ENCODE data around the gene MYH4.

Gene MYH4

DNA sequence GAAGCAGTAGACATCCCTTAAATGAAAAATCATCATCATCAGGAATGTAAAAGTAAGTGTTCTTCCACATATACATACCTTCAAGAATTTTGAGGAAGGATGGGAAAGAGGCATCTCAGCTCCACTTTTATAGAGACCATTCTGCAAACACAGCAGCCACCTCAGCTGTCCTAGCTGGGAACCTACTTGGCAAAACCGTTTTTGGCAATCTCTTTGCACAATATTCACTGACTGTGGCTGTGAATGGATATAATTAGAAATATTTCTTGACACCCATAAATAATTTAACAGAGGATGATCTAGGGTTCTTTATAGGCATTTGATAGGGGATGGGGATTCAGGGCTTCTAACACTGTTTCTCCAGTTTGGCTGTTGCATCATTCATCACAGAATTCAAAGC is at the start of gene MYH4:
TSS of gene MYH4 (minus strand) at position 101 of the 400 bp plus-strand sequence. CDS start 2,814 bp downstream, outside the sequence.
- DNase-seq = no peak

- DNase-seq = no peak
These were observed 49.1 kb upstream of the MYH4 start, which contains the start of gene MYH1 for GRCh38 chr17:10518271-10519037. Gene MYH1, minus strand, starts transcription at chr17:10518542. Its CDS starts 1,900 bp downstream, at chr17:10516642.

DNA sequence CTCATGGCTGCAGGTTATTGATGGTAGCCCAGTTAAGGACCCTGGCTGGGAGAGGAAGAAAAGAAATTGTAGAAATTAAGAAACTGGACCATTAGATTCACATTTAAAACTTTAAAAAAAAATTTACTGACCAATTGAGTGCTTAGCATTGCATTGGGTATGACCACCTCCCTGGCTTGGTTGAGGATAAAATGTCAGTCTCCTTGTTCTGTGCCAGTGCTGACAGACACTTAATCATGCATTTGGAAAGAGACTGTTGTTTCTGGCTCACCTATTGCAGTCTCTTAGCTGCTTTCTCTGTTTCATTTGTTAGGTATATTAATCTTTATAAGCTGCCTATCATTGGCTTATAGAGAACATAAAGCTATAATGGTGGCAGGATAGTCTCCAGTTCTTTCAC is 47.3 kb upstream of the MYH4 start:
- DNase-seq = no peak

DNA sequence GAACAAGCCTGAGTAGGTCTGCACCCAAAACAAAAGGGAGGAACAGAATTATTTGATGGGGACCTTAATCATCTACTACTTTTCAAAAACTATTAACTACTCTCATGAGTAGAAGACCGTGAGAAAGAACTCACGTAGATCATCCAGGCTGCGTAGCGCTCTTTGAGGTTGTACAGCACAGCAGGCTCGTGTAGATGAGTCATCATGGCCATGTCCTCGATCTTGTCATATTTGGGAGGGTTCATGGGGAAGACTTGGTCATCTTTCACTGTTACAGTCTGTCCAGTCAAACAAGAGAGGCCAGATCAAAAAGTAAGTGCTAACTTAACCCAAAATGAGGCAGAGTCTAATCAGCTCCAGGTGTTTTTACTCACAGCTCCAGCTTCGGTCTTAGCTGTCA is 46.7 kb upstream of the MYH4 start:
- DNase-seq = no peak

GRCh38 chr17:10513299-10514067 is 44.1 kb upstream of the MYH4 start:
- no peak for DNase-seq

DNA sequence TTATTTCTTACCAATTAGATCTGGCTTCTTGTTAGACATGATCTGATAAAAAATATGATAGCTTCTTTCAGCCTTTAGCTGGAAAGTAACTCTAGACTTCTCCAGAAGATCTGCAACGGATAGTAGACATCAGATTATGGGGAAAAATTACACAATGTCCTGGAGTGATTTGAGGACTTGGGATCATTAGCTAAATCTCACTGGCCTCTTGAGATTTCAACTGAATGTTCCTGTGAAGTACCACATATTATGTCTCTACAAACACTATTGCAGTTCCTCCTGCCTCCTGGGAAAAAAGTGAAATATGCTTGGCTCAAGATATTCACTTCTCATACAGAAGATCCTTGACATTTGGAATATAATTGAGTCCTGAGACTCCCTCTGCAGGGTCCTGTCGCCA is 43.5 kb upstream of the MYH4 start:
- DNase-seq = no peak

GRCh38 chr17:10499950-10500349 is 30.6 kb upstream of the MYH4 start:
- no peak for DNase-seq

DNA sequence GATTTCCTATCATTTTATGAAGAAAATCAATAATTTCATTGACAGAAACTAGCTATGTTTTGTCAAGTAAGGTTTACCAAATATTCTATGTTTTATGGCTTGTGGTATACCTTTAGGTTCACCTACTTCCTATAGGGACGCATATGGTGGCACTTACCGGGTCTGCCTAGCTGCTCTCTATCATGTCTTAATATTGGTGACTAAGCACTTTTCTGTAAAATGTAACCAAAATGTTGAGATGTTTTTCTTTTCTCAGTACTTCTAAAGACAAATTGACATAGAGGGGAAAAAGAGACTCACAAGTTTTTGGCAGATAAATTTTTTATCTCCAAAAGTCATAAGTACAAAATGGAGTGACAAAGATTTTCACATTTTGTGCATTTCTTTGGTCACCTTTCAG is 22.6 kb upstream of the MYH4 start:
- DNase-seq = no peak

DNA sequence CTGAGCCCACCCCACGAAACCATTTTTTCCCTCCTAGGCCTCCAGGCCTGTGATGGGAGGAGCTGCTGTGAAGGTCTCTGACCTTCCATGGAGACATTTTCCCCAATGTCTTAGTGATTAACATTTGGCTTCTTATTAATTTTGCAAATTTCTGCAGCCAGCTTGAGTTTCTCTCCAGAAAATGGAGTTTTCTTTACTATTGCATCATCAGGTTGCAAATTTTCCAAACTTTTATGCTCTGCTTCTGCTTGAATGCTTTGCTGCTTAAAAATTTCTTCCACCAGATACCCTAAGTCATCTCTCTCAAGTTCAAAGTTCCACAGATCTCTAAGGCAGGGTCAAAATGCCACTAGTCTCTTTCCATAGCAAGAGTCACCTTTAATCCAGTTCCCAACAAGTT is 12.9 kb upstream of the MYH4 start:
- no peak for DNase-seq

- no peak for DNase-seq
These were observed 8.3 kb upstream of the MYH4 start for GRCh38 chr17:10477701-10478100.

DNA sequence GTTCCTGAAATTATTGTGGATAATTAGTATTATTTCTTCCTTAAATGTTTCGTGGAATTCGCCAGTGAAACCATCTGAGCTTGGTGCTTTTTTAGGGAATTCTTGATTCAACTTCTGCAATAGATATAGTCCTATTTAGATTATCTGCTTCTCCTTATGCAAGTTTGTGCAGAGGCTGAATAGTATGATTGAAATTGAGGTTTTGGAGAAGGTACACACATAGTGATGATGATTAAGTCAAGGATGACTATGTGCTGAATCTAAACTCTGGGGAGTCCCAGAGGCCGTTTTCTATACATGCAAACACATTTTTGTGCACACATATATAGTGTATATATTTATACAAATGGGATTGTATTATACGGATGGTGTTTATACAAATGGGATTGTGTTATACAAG is 5.2 kb upstream of the MYH4 start:
- DNase-seq = no peak

- no peak for DNase-seq
These were observed 2.5 kb upstream of the MYH4 start for GRCh38 chr17:10471858-10472257.

DNA sequence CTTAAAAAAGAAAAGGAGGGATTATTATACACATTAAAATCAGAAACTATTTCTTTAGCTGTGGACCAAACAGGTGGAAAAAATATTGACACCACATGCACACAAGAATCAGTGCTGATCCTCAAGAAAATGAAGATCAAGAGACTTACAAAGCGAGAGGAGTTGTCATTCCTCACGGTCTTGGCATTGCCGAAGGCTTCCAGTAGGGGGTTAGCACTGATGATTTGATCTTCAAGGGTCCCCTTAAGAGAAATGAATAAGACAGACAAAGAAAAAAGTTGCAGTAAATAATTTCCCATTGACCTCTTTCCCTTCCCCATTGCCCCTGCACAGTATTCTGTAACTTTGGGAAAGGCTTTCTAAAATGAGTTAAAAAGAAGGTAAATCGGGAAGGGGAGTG is 6.0 kb downstream of the MYH4 start:
- no peak for DNase-seq

GRCh38 chr17:10460062-10460461 is 9.3 kb downstream of the MYH4 start:
- DNase-seq = no peak

- DNase-seq = no peak
These were observed 10.7 kb downstream of the MYH4 start for GRCh38 chr17:10458701-10459100.

- no peak for DNase-seq
These were observed 11.4 kb downstream of the MYH4 start for GRCh38 chr17:10457952-10458351.

GRCh38 chr17:10447026-10447931 is 22.1 kb downstream of the MYH4 start:
- DNase-seq = no peak

GRCh38 chr17:10439816-10440215 is 29.5 kb downstream of the MYH4 start:
- no peak for DNase-seq

GRCh38 chr17:10435096-10435495 is 34.3 kb downstream of the MYH4 start:
- no peak for DNase-seq

- DNase-seq = no peak
These were observed 39.8 kb downstream of the MYH4 start for GRCh38 chr17:10429421-10430045.

- no peak for DNase-seq
These were observed 40.6 kb downstream of the MYH4 start for GRCh38 chr17:10428781-10429180.

DNA sequence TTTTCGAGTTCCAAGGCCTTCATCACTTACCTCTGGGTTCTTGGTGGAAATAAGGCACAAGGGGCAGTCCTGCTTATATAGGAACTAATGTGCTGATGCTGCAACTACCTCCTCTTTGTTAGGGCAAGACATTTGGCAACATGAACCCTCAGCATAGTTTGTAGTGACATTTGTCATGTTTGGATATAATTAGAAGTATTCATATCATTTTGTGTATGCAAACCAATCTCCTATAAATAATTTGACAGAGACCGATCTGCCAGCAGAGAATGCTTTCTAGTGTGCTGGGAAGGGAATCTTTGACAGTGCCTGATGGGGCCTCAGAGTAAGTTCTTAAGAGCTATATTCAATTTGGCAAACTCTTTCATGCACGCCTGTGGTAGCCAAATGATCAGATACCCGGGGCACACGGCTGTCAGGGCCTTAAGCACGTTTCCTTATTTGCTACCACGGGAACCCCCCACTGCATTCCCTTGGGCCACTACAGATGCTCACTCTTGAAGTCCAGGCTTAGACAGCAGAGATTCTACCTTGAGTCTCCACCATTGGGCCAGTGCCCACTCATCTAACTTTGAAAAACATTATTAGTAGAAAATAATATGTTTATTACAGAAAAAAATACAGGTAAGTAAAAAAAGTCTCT is 47.3 kb downstream of the MYH4 start, which contains the start of gene MYH8:
TSS of gene MYH8 (minus strand) at position 51 of the 643 bp plus-strand sequence. CDS start 1,723 bp downstream, outside the sequence.
- DNase-seq = no peak
